HepG2 (cell line): Measurements from ENCODE around the gene ART1. TPM values are rescaled to one million over a fixed set of nuclear protein-coding genes. Genes with fewer than 3 reads are reported as not detected.

Source experiments
- ATAC-seq: fragments of 200-7000 bp; cut with Tn5 transposase; 3 replicates; pipeline ENCODE4 v1.9.1; 2020; ENCODE audit warnings: mild to moderate bottlenecking, moderate library complexity
- Bru-seq: library from RNA; stranded (reverse); fragments of 400-500 nt; gene quantifications from one replicate; lab custom pipeline; 2021; lab: Mats Ljungman, UMichigan
- BruChase-seq, 2 experiments: library from RNA; stranded (reverse); fragments of 400-500 nt; gene quantifications; one replicate each; lab custom pipeline; 2021; lab: Mats Ljungman, UMichigan
- BruUV-seq: library from RNA; stranded (reverse); fragments of 400-500 nt; replicated peaks from 2 replicates; lab custom pipeline; 2021; lab: Mats Ljungman, UMichigan
- CTCF ChIA-PET: fragments of 300-600 bp; formaldehyde crosslinking; extraction: SDS; loops from one replicate; lab custom pipeline; 2021; ENCODE audit warnings: low total read pairs, inconsistent platforms, low intra/inter-chr PET ratio; lab: Yijun Ruan, JAX
- POLR2A ChIA-PET: fragments of 350-600 bp; sonication (Branson Sonifier 250); formaldehyde crosslinking; loops from one replicate; lab custom pipeline; 2020; ENCODE audit warnings: antibody characterized with exemption, inconsistent platforms; lab: Yijun Ruan, JAX
- DNase-seq: peaks from one replicate; pipeline ENCODE4 v3.0.0-alpha.2; 2015; ENCODE audit warnings: low spot score
- FAIRE-seq: peaks from 3 replicates; lab custom pipeline; 2011; peaks lifted over from hg19 to GRCh38; lab: Jason Lieb, UNC
- H2AFZ ChIP-seq: one replicate; pipeline ENCODE4 v1.6.1; 2011; ENCODE audit warnings: low read length, inconsistent platforms
- H3K27ac ChIP-seq: fragments of 300-600 bp; 3 replicates; pipeline ENCODE4 v1.8.0; 2011; ENCODE audit warnings: mixed run types, mild to moderate bottlenecking, mixed read lengths, low read length, inconsistent platforms; ENCODE audit not compliant: insufficient read depth; ENCODE audit errors: extremely low read length
- H3K27me3 ChIP-seq, 2 experiments: fragments of 200-600 bp in 1 of 2; 2 replicates in 1 of 2; 3 replicates in 1 of 2; pipeline versions ENCODE4 v1.6.0 to v1.8.0; 2011; ENCODE audit warnings: low read length in 2 of 2, mild to moderate bottlenecking in 2 of 2, moderate library complexity in 2 of 2, inconsistent platforms in 1 of 2; ENCODE audit not compliant: insufficient read depth in 2 of 2, control insufficient read depth in 1 of 2
- H3K36me3 ChIP-seq, 2 experiments: fragments of 200-600 bp in 1 of 2; replicated peaks in 1 of 2; 2 replicates in 1 of 2; 3 replicates in 1 of 2; pipeline versions ENCODE4 v1.5.1 to v1.8.0; 2011; ENCODE audit warnings: low read length in 2 of 2, inconsistent platforms in 1 of 2; ENCODE audit not compliant: insufficient read depth in 2 of 2, control insufficient read depth in 1 of 2
- H3K4me1 ChIP-seq: 2 replicates; pipeline ENCODE4 v1.5.1; 2012; ENCODE audit warnings: low read length, inconsistent platforms; ENCODE audit not compliant: insufficient read depth
- H3K4me2 ChIP-seq: 2 replicates; pipeline ENCODE4 v1.6.0; 2011; ENCODE audit warnings: low read depth, low read length, inconsistent platforms
- H3K4me3 ChIP-seq, 3 experiments: fragments of 200-600 bp in 1 of 3; sonication (generic), shearing (Covaris generic) in 1 of 3; replicated peaks in 1 of 3; 2 replicates each; pipeline ENCODE4 v1.5.1; 2011 to 2016; ENCODE audit warnings: low read length in 3 of 3, inconsistent platforms in 2 of 3, low read depth in 2 of 3, mild to moderate bottlenecking in 2 of 3, control low read depth in 1 of 3, mixed read lengths in 1 of 3; ENCODE audit not compliant: insufficient read depth in 1 of 3
- H3K79me2 ChIP-seq: one replicate; pipeline ENCODE4 v1.6.1; 2011; ENCODE audit warnings: low read length, inconsistent platforms; ENCODE audit not compliant: insufficient read depth
- H3K9ac ChIP-seq: 2 replicates; pipeline ENCODE4 v1.6.0; 2011; ENCODE audit warnings: mild to moderate bottlenecking, low read depth, low read length, inconsistent platforms; ENCODE audit not compliant: insufficient read depth
- H3K9me3 ChIP-seq: 2 replicates; pipeline ENCODE4 v1.5.1; 2012; ENCODE audit warnings: mild to moderate bottlenecking, low read length
- H4K20me1 ChIP-seq: 2 replicates; pipeline ENCODE4 v1.6.0; 2011; ENCODE audit warnings: inconsistent platforms, mild to moderate bottlenecking, low read length, moderate library complexity; ENCODE audit not compliant: insufficient read depth
- ATF7 ChIP-seq, 2 experiments: fragments of 450-650 bp in 1 of 2; sonication (generic) in 1 of 2; formaldehyde crosslinking in 1 of 2; IDR thresholded peaks; 2 replicates each; pipeline versions ENCODE4 v1.4.0 to v1.6.1; 2016 to 2020; ENCODE audit warnings: antibody characterized with exemption in 1 of 2, mild to moderate bottlenecking in 1 of 2, missing genetic modification reagents in 1 of 2
- PRPF4 ChIP-seq: fragments of 200-400 bp; formaldehyde crosslinking; IDR thresholded peaks from 2 replicates; pipeline ENCODE4 v1.6.1; 2016; ENCODE audit warnings: low read length, low read depth; ENCODE audit not compliant: poor library complexity, severe bottlenecking
- TCF12 ChIP-seq, 2 experiments: fragments of 450-650 bp in 1 of 2; sonication (generic) in 1 of 2; formaldehyde crosslinking in 1 of 2; IDR thresholded peaks; 2 replicates each; pipeline versions ENCODE4 v1.6.1 to v1.8.0; 2017 to 2022; ENCODE audit warnings: antibody characterized with exemption in 1 of 2, mild to moderate bottlenecking in 1 of 2, missing genetic modification reagents in 1 of 2, moderate library complexity in 1 of 2
- ZNF17 ChIP-seq: sonication (generic); formaldehyde crosslinking; IDR thresholded peaks from 2 replicates; pipeline ENCODE4 v1.5.0; 2020; ENCODE audit warnings: mild to moderate bottlenecking, missing genetic modification reagents
- ZNF430 ChIP-seq: sonication (generic); formaldehyde crosslinking; IDR thresholded peaks from 2 replicates; pipeline ENCODE4 v1.9.0; 2021; ENCODE audit warnings: mild to moderate bottlenecking, missing genetic modification reagents
- ZNF530 ChIP-seq: sonication (generic); formaldehyde crosslinking; IDR thresholded peaks from 2 replicates; pipeline ENCODE4 v1.5.0; 2020; ENCODE audit warnings: low read depth, mild to moderate bottlenecking, missing genetic modification reagents
- WGBS: methylation state at CpG from one replicate; pipeline ENCODE4 v1.1.6; 2017; ENCODE audit warnings: low lambda C conversion rate; 5-methylcytosine and 5-hydroxymethylcytosine counted together
- in situ Hi-C: cut with HindIII; loops from 2 replicates; pipeline ENCODE4 v1.10.0; 2017; ENCODE audit warnings: low pct_unique_long_range_greater_than_20kb; ENCODE audit not compliant: extremely low pct_ligation_motif_present
- intact Hi-C: fragments of 100-400 bp; cut with micrococcal nuclease; formaldehyde crosslinking; loops from one replicate; pipeline ENCODE4 v1.10.0; 2022; ENCODE audit not compliant: unreplicated experiment
- long read RNA-seq, 2 experiments: library from RNA in 1 of 2; library from polyadenylated mRNA in 1 of 2; stranded (forward) in 1 of 2; unstranded in 1 of 2; transcript quantifications; one replicate each; pipeline ENCODE4 v2.0.0, GENCODE V29; 2019 to 2022
- polyA minus RNA-seq, 3 experiments: library from RNA; depleted of rRNA, polyadenylated mRNA; stranded (reverse); fragments of >200 nt; gene quantifications; 2 replicates each; pipeline ENCODE4 v1.2.3, GENCODE V29; 2011; ENCODE audit warnings: low replicate concordance in 1 of 3
- polyA plus RNA-seq, 8 experiments: library from polyadenylated mRNA; depleted of rRNA in 3 of 8; stranded (reverse) in 7 of 8; unstranded in 1 of 8; fragments of >200 nt; fragmentation: Illumina TruSeq in 4 of 8; extraction: Trizol in 4 of 8; gene quantifications; 2 replicates each; pipeline versions ENCODE4 v1.2.1 to v1.2.3, GENCODE V29; 2011 to 2016; ENCODE audit warnings: low read depth in 4 of 8, missing spikeins in 1 of 8, mixed read lengths in 1 of 8; ENCODE audit not compliant: insufficient read depth in 1 of 8
- total RNA-seq, 5 experiments: library from RNA; depleted of rRNA; stranded (reverse); fragments of >200 nt; fragmentation: Illumina TruSeq; extraction: Trizol; gene quantifications; 2 replicates each; pipeline ENCODE4 v1.2.3, GENCODE V29; 2016; ENCODE audit warnings: low read depth in 1 of 5
- TF ChIP-seq, protein P1 (sequence below): sonication (generic); formaldehyde crosslinking; IDR thresholded peaks from 2 replicates; pipeline ENCODE4 v1.4.0; 2020; ENCODE audit warnings: mild to moderate bottlenecking, missing genetic modification reagents
- TF ChIP-seq, protein P2 (sequence below): IDR thresholded peaks from 2 replicates; pipeline ENCODE4 v1.6.1; 2016
- TF ChIP-seq, protein P3 (sequence below): IDR thresholded peaks from 2 replicates; pipeline ENCODE4 v1.4.0; 2020; ENCODE audit warnings: mild to moderate bottlenecking, missing genetic modification reagents

Gene ART1, protein sequence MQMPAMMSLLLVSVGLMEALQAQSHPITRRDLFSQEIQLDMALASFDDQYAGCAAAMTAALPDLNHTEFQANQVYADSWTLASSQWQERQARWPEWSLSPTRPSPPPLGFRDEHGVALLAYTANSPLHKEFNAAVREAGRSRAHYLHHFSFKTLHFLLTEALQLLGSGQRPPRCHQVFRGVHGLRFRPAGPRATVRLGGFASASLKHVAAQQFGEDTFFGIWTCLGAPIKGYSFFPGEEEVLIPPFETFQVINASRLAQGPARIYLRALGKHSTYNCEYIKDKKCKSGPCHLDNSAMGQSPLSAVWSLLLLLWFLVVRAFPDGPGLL
- total RNA-seq (2016; rRNA removed; fragmentation: Illumina TruSeq; extraction: Trizol) (not detected in 2 replicates), polyA plus RNA-seq (2011; rRNA removed) (not detected in 2 replicates), polyA minus RNA-seq (2011; rRNA and poly(A)+ RNA removed; ENCODE audit: low replicate concordance) (not detected in 2 replicates), Bru-seq, nascent RNA (percentile 16 among the genes with signal in this experiment), BruChase-seq, experiment 1, labeled RNA remaining after a 6-hour chase (percentile 13 among the genes with signal in this experiment), BruChase-seq, experiment 2, labeled RNA remaining after a 2-hour chase (not detected)
- total RNA-seq (2016; cell fraction: cytosol; rRNA removed; fragmentation: Illumina TruSeq; extraction: Trizol; ENCODE audit: low read depth) = not detected in 2 replicates
- not detected in 2 replicates for total RNA-seq (2016; cell fraction: insoluble cytoplasmic fraction; rRNA removed; fragmentation: Illumina TruSeq; extraction: Trizol)
- total RNA-seq (2016; cell fraction: membrane; rRNA removed; fragmentation: Illumina TruSeq; extraction: Trizol) = not detected in 2 replicates
- not detected in 2 replicates for total RNA-seq (2016; cell fraction: nucleus; rRNA removed; fragmentation: Illumina TruSeq; extraction: Trizol)
- not detected in 2 replicates for polyA plus RNA-seq (2011; cell fraction: cytosol; rRNA removed)
- polyA plus RNA-seq (2011; cell fraction: nucleus; rRNA removed) = not detected in 2 replicates
- polyA plus RNA-seq (2012) = not detected in 2 replicates
- polyA plus RNA-seq (2016; cell fraction: cytosol; fragmentation: Illumina TruSeq; extraction: Trizol; ENCODE audit: low read depth) = not detected in 2 replicates
- not detected in 2 replicates for polyA plus RNA-seq (2016; cell fraction: insoluble cytoplasmic fraction; fragmentation: Illumina TruSeq; extraction: Trizol; ENCODE audit: low read depth)
- not detected in 2 replicates for polyA plus RNA-seq (2016; cell fraction: membrane; fragmentation: Illumina TruSeq; extraction: Trizol; ENCODE audit: low read depth)
- polyA plus RNA-seq (2016; cell fraction: nucleus; fragmentation: Illumina TruSeq; extraction: Trizol; ENCODE audit: insufficient read depth, low read depth) = not detected in 2 replicates
- polyA minus RNA-seq (2011; cell fraction: cytosol; rRNA and poly(A)+ RNA removed) = not detected in 2 replicates
- not detected in 2 replicates for polyA minus RNA-seq (2011; cell fraction: nucleus; rRNA and poly(A)+ RNA removed)
- long read RNA-seq, experiment 1 = 0 reads
- long read RNA-seq, experiment 2 = 0 reads

DNA sequence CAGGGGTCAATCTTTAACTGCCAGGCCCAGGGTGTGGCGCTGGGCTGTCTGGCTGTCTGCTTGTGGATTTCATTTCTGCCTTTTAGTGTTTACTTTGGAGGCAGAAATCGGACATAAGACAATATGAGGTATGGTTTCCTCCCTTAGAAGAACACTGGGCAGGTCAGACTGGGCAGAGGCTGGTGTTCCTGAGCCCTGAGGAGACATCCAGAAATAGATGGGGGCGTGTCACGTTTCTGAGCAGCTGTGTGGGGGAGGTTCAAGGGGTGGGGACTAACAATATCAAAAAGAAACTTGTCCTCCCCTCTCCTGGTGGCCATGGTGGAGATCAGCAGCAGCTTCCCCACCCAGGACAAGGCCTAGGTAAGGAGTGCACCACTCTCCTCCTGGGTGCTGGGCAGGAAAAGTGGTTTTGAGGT lies at the start of gene ART1:
TSS of gene ART1 (plus strand) at position 312 of the 419 bp plus-strand sequence. CDS start 14,086 bp downstream, outside the sequence.
- Histone ChIP-seq H3K9me3 (no peaks in the 10 kb centered on the region), H3K4me2 (no peak within 1 kb of the TSS), H3K4me3 (no peak within 1 kb of the TSS), H2AFZ (no peak within 1 kb of the TSS), H3K36me3 (no peaks in the 10 kb centered on the region), H3K4me1 (peaks cover 13% of the 10 kb centered on the region), H4K20me1 (no peaks in the 10 kb centered on the region; the same call in 1 of the 2 replicates), H3K79me2 (no peaks in the 10 kb centered on the region), H3K9ac (no peak within 1 kb of the TSS), H3K27ac (no peak within 1 kb of the TSS), H3K27me3 (peaks cover 1 to 21% of the 10 kb centered on the region in 2 experiments; a peak in 4 of 5 replicates)
- WGBS = 72% methylated on average over 4 of the region's 4 CpGs
- no TSS peak for BruUV-seq
- CTCF ChIA-PET = no interaction called here
- FAIRE-seq (no peak), ATAC-seq (no peak), DNase-seq (no peak)
- in situ Hi-C loops (no loop called here), intact Hi-C loops (no loop called here)
- TF ChIP-seq, protein P1, sequence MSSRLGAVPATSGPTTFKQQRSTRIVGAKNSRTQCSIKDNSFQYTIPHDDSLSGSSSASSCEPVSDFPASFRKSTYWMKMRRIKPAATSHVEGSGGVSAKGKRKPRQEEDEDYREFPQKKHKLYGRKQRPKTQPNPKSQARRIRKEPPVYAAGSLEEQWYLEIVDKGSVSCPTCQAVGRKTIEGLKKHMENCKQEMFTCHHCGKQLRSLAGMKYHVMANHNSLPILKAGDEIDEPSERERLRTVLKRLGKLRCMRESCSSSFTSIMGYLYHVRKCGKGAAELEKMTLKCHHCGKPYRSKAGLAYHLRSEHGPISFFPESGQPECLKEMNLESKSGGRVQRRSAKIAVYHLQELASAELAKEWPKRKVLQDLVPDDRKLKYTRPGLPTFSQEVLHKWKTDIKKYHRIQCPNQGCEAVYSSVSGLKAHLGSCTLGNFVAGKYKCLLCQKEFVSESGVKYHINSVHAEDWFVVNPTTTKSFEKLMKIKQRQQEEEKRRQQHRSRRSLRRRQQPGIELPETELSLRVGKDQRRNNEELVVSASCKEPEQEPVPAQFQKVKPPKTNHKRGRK (CRISPR knock-in tag) = no peak
- TF ChIP-seq ZNF530 (CRISPR knock-in tag) (no peak), ATF7 (IDR thresholded peaks at IDR 0.05) (no peak), ATF7 (CRISPR knock-in tag; IDR thresholded peaks at IDR 0.05) (no peak), PRPF4 (no peak), ZNF430 (CRISPR knock-in tag) (no peak), TCF12 (IDR thresholded peaks at IDR 0.05) (no peak), TCF12 (CRISPR knock-in tag; IDR thresholded peaks at IDR 0.05) (no peak), ZNF17 (CRISPR knock-in tag) (no peak)
- TF ChIP-seq, protein P2, sequence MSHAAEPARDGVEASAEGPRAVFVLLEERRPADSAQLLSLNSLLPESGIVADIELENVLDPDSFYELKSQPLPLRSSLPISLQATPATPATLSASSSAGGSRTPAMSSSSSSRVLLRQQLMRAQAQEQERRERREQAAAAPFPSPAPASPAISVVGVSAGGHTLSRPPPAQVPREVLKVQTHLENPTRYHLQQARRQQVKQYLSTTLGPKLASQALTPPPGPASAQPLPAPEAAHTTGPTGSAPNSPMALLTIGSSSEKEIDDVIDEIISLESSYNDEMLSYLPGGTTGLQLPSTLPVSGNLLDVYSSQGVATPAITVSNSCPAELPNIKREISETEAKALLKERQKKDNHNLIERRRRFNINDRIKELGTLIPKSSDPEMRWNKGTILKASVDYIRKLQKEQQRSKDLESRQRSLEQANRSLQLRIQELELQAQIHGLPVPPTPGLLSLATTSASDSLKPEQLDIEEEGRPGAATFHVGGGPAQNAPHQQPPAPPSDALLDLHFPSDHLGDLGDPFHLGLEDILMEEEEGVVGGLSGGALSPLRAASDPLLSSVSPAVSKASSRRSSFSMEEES (CRISPR knock-in tag) = no peak
- TF ChIP-seq, protein P3, sequence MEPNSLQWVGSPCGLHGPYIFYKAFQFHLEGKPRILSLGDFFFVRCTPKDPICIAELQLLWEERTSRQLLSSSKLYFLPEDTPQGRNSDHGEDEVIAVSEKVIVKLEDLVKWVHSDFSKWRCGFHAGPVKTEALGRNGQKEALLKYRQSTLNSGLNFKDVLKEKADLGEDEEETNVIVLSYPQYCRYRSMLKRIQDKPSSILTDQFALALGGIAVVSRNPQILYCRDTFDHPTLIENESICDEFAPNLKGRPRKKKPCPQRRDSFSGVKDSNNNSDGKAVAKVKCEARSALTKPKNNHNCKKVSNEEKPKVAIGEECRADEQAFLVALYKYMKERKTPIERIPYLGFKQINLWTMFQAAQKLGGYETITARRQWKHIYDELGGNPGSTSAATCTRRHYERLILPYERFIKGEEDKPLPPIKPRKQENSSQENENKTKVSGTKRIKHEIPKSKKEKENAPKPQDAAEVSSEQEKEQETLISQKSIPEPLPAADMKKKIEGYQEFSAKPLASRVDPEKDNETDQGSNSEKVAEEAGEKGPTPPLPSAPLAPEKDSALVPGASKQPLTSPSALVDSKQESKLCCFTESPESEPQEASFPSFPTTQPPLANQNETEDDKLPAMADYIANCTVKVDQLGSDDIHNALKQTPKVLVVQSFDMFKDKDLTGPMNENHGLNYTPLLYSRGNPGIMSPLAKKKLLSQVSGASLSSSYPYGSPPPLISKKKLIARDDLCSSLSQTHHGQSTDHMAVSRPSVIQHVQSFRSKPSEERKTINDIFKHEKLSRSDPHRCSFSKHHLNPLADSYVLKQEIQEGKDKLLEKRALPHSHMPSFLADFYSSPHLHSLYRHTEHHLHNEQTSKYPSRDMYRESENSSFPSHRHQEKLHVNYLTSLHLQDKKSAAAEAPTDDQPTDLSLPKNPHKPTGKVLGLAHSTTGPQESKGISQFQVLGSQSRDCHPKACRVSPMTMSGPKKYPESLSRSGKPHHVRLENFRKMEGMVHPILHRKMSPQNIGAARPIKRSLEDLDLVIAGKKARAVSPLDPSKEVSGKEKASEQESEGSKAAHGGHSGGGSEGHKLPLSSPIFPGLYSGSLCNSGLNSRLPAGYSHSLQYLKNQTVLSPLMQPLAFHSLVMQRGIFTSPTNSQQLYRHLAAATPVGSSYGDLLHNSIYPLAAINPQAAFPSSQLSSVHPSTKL (CRISPR knock-in tag) = no peak
- POLR2A ChIA-PET = no interaction called here
